ENCODE results near the gene SERINC2. TPM values are rescaled to one million over a fixed set of nuclear protein-coding genes. Genes with fewer than 3 reads are reported as not detected.

Gene SERINC2
- total RNA-seq, 4 donors from 2014 or later: 29.6 to 108 (median 79.2) TPM

GRCh38 chr1:31423418-31423947, 10.5 kb downstream of the SERINC2 start:
- TF ChIP-seq POLR2A (IDR thresholded peaks at IDR 0.05) (no peak), CTCF (IDR thresholded peaks at IDR 0.05) (no peak)
- intact Hi-C loops (cut with DNase I): loop anchor here (2.0 to 10.0 kb wide), 2 partner anchors 29 to 121 kb away; no protein-coding TSS in a partner anchor
- Histone ChIP-seq H3K27ac (no peak overlapping the region), H3K9me3 (no peaks in the 10 kb centered on the region), H3K4me1 (peaks cover 6 to 36% (median 7%) of the 10 kb centered on the region in 3 donors), H3K4me3 (no peak overlapping the region), H3K27me3 (peaks cover 0 to 4% (median 0%) of the 10 kb centered on the region in 4 donors), H3K36me3 (peaks cover 0 to 30% (median 0%) of the 10 kb centered on the region in 3 donors)
- 50 to 64% methylated on average over 8 to 18 of the region's 23 CpGs for WGBS, 2 donors
- DNase-seq: no peak

- intact Hi-C loops (cut with DNase I): loop anchor here (10.0 kb wide), 1 partner anchor 120 kb away; no protein-coding TSS in a partner anchor
- 40 to 91% methylated on average over 1 to 9 of the region's 15 CpGs for WGBS, 2 donors
- Histone ChIP-seq H3K4me3 (no peak overlapping the region), H3K9me3 (no peaks in the 10 kb centered on the region), H3K36me3 (peaks cover 0 to 41% (median 0%) of the 10 kb centered on the region in 3 donors), H3K4me1 (peaks cover 6 to 30% (median 7%) of the 10 kb centered on the region in 3 donors), H3K27me3 (peaks cover 0 to 4% (median 0%) of the 10 kb centered on the region in 4 donors), H3K27ac (no peak overlapping the region)
- TF ChIP-seq POLR2A (IDR thresholded peaks at IDR 0.05) (no peak), CTCF (IDR thresholded peaks at IDR 0.05) (no peak)
- DNase-seq: no peak
Measured at GRCh38 chr1:31424568-31424967, 11.6 kb downstream of the SERINC2 start.

- intact Hi-C loops (cut with DNase I): loop anchor here (10.0 kb wide), 1 partner anchor 119 kb away; no protein-coding TSS in a partner anchor
- Histone ChIP-seq H3K27me3 (peaks cover 0 to 4% (median 0%) of the 10 kb centered on the region in 4 donors), H3K27ac (peak overlapping the region; percentile 36 to 77 (median 60)), H3K9me3 (no peaks in the 10 kb centered on the region), H3K36me3 (peaks cover 0 to 50% (median 0%) of the 10 kb centered on the region in 3 donors), H3K4me1 (peaks cover 6 to 30% (median 7%) of the 10 kb centered on the region in 3 donors), H3K4me3 (no peak overlapping the region)
- WGBS, 2 donors: 71 to 72% methylated on average over 6 to 14 of the region's 28 CpGs
- TF ChIP-seq POLR2A (IDR thresholded peaks at IDR 0.05): no peak
- TF ChIP-seq CTCF (IDR thresholded peaks at IDR 0.05): no peak
- DNase-seq: no peak
Measured at GRCh38 chr1:31425301-31426081, 12.5 kb downstream of the SERINC2 start.

GRCh38 chr1:31426249-31426922, 13.4 kb downstream of the SERINC2 start:
- Histone ChIP-seq H3K27me3 (peaks cover 0 to 4% (median 0%) of the 10 kb centered on the region in 4 donors), H3K4me3 (no peak overlapping the region), H3K36me3 (peaks cover 0 to 56% (median 0%) of the 10 kb centered on the region in 3 donors), H3K27ac (peak overlapping the region; percentile 36 to 77 (median 60)), H3K9me3 (no peaks in the 10 kb centered on the region), H3K4me1 (peaks cover 6 to 30% (median 7%) of the 10 kb centered on the region in 3 donors)
- no peak for DNase-seq
- WGBS, 2 donors: 78 to 82% methylated on average over 9 to 11 of the region's 14 CpGs
- intact Hi-C loops (cut with DNase I): loop anchor here (10.0 kb wide), 1 partner anchor 118 kb away; no protein-coding TSS in a partner anchor
- TF ChIP-seq POLR2A (IDR thresholded peaks at IDR 0.05) (no peak), CTCF (IDR thresholded peaks at IDR 0.05) (no peak)
